Lung (tissue), 12 donors: ENCODE results near the gene TASP1. TPM values are rescaled to one million over a fixed set of nuclear protein-coding genes. Genes with fewer than 3 reads are reported as not detected.

Experiments used
- ATAC-seq: fragments of 200-7000 bp; cut with Tn5 transposase; one replicate; pipeline ENCODE4 v1.9.1; 2020; ENCODE audit warnings: moderate number of reproducible peaks; ENCODE audit not compliant: insufficient read depth, low FRiP score
- DNase-seq, 3 donors: peaks; one replicate each; pipeline ENCODE4 v3.0.0-alpha.2; 2013 to 2017
- H3K27ac ChIP-seq, 2 donors: one replicate each; pipeline ENCODE4 v1.5.1; 2013; ENCODE audit warnings: mild to moderate bottlenecking in 2 of 2, moderate library complexity in 2 of 2, control low read depth in 1 of 2, inconsistent platforms in 1 of 2, low read depth in 1 of 2, low read length in 1 of 2
- H3K27me3 ChIP-seq, 3 donors: one replicate each; pipeline ENCODE4 v1.5.1; 2013; ENCODE audit warnings: low read length in 2 of 3; ENCODE audit not compliant: control insufficient read depth in 3 of 3, insufficient read depth in 3 of 3
- H3K36me3 ChIP-seq, 4 donors: one replicate each; pipeline ENCODE4 v1.5.1; 2013; ENCODE audit warnings: low read length in 4 of 4, mild to moderate bottlenecking in 1 of 4, moderate library complexity in 1 of 4; ENCODE audit not compliant: control insufficient read depth in 4 of 4, insufficient read depth in 4 of 4
- H3K4me1 ChIP-seq, 5 donors: one replicate each; pipeline ENCODE4 v1.5.1; 2013; ENCODE audit warnings: low read length in 5 of 5, mild to moderate bottlenecking in 2 of 5, moderate library complexity in 1 of 5; ENCODE audit not compliant: control insufficient read depth in 5 of 5, insufficient read depth in 5 of 5
- H3K4me3 ChIP-seq: one replicate; pipeline ENCODE4 v1.5.1; 2013; ENCODE audit warnings: mild to moderate bottlenecking, control low read depth, moderate library complexity
- H3K9ac ChIP-seq, 2 donors: one replicate each; pipeline ENCODE4 v1.5.1; 2013; ENCODE audit warnings: low read length in 2 of 2, control low read depth in 1 of 2; ENCODE audit not compliant: insufficient read depth in 1 of 2
- H3K9me3 ChIP-seq, 4 donors: one replicate each; pipeline ENCODE4 v1.5.1; 2013; ENCODE audit warnings: low read length in 3 of 4, mild to moderate bottlenecking in 1 of 4, moderate library complexity in 1 of 4; ENCODE audit not compliant: control insufficient read depth in 4 of 4, insufficient read depth in 3 of 4
- WGBS, 2 donors: extraction: QIAGEN DNeasy Blood & Tissue Kit; methylation state at CpG; one replicate each; pipeline ENCODE4 v1.1.7; 2013; 5-methylcytosine and 5-hydroxymethylcytosine counted together
- polyA plus RNA-seq, 2 donors: library from polyadenylated mRNA; stranded (reverse); fragments of 200-250 nt; gene quantifications; one replicate each; pipeline ENCODE4 v1.2.1, GENCODE V29; 2013
- total RNA-seq, 2 donors: library from RNA; depleted of rRNA in 1 of 2; stranded (reverse); fragments of >200 nt in 1 of 2; gene quantifications; one replicate each; pipeline ENCODE4 v1.2.1, GENCODE V29; 2014 to 2021
- TF ChIP-seq, protein P1 (sequence below): IDR thresholded peaks from 2 replicates; pipeline ENCODE4 v1.5.1; 2012; ENCODE audit warnings: mild to moderate bottlenecking; ENCODE audit errors: control extremely low read depth, extremely low read depth
- donor health status: control.
- donor health status: control.
- donor health status: Bipolar disorder and iron deficiency.
- donor health status: healthy.
- donor health status: DM: yes; HTN: yes; CAD: no.

Gene TASP1
- total and polyA plus RNA-seq, 4 donors = 5.0 to 26.5 (median 11.5) TPM

DNA sequence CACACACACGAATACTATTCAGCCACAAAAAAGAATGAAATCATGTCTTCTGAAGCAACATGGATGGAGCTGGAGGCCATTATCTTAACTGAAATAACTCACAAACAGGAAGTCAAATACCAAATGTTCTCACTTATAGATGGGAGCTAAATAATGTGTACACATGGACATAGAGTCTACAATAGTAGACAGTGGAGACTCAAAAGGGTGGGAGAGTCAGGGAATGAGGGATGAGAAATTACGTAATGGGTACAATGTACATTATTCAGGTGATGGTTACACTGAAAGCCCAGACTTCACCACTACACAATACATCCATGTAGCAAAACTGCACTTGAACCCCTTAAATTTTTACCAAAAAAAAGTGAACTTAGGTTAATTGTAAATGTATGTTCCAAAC is 160.4 kb downstream of the TASP1 start:
- H3K27ac ChIP-seq = no peak overlapping the region
- H3K27me3 ChIP-seq = no peaks in the 10 kb centered on the region
- H3K9me3 ChIP-seq = no peaks in the 10 kb centered on the region
- DNase-seq (no peak), ATAC-seq (no peak)
- TF ChIP-seq, protein P1, sequence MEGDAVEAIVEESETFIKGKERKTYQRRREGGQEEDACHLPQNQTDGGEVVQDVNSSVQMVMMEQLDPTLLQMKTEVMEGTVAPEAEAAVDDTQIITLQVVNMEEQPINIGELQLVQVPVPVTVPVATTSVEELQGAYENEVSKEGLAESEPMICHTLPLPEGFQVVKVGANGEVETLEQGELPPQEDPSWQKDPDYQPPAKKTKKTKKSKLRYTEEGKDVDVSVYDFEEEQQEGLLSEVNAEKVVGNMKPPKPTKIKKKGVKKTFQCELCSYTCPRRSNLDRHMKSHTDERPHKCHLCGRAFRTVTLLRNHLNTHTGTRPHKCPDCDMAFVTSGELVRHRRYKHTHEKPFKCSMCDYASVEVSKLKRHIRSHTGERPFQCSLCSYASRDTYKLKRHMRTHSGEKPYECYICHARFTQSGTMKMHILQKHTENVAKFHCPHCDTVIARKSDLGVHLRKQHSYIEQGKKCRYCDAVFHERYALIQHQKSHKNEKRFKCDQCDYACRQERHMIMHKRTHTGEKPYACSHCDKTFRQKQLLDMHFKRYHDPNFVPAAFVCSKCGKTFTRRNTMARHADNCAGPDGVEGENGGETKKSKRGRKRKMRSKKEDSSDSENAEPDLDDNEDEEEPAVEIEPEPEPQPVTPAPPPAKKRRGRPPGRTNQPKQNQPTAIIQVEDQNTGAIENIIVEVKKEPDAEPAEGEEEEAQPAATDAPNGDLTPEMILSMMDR = no peak
- H3K9ac ChIP-seq = no peak overlapping the region
- H3K36me3 ChIP-seq = peaks cover 0 to 26% (median 10%) of the 10 kb centered on the region in 4 donors
- no peaks in the 10 kb centered on the region for H3K4me1 ChIP-seq
- WGBS, 2 donors = 97 to 98% methylated on average over 2 of the region's 2 CpGs
- no peak overlapping the region for H3K4me3 ChIP-seq

DNA sequence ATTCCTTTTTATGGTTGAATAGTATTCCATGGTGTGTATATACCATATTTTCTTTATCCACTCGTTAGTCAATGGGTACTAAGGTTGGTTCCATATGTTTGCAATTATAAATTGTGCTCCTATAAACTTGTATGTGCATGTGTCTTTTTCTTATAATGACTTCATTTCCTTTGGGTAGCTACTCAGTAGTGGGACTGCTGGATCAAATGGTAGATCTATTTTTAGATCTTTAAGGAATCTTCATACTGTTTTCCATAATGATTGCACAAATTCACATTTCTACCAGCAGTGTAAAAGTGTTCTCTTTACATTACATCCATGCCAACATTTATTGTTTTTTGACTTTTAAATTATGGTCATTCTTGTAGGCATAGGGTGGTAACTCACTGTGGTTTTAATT is 164.3 kb downstream of the TASP1 start:
- ATAC-seq (no peak), DNase-seq (no peak)
- Histone ChIP-seq H3K27ac (no peak overlapping the region), H3K4me3 (no peak overlapping the region), H3K36me3 (no peaks in the 10 kb centered on the region), H3K9me3 (no peaks in the 10 kb centered on the region), H3K27me3 (no peaks in the 10 kb centered on the region), H3K9ac (no peak overlapping the region), H3K4me1 (no peaks in the 10 kb centered on the region)
- TF ChIP-seq, protein P1 = no peak
- WGBS, 2 donors = 90 to 92% methylated on average over 1 of the region's 1 CpG

DNA sequence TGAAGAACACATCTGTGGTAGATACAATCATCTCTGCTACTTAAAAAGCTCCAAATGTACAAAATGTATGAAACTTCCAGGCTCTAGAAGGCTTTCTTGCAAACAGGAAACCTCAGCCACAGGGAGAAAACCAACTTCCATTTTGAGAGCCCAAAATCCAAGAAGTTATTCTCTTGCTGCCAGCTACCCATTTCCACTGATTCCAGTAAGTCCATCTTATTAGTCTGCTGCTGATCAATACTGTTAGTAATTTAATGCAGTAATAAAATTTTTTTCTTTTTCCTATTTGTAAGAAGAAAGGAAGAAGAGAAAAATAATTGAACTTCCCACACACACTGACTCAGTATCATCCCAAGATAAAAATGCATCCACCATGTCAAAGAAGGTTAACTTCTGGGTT is 169.5 kb downstream of the TASP1 start:
- H3K36me3 ChIP-seq = no peaks in the 10 kb centered on the region
- H3K4me1 ChIP-seq = no peaks in the 10 kb centered on the region
- no peaks in the 10 kb centered on the region for H3K9me3 ChIP-seq
- DNase-seq = no peak
- no peak overlapping the region for H3K27ac ChIP-seq
- TF ChIP-seq, protein P1 = no peak
- H3K9ac ChIP-seq = no peak overlapping the region
- no peaks in the 10 kb centered on the region for H3K27me3 ChIP-seq
- H3K4me3 ChIP-seq = no peak overlapping the region
- ATAC-seq = no peak

DNA sequence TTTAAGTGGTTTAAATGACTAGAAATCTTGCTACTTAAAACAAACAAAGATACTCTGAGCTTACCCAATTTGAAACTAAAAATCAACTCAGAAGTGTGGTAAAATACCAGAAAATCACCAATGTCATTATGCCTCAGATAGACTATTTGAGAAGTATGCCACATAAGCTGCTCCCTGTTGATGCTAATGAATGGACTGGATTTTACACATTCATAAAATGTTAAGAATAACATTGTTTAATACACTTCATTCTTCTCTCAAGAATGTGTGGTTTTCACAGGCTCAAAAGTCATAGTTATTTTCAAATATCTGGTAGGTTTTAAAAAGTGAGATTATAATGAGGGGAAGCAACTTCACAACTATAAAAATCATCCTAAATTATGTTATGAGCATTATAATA is 170.6 kb downstream of the TASP1 start:
- Histone ChIP-seq H3K27me3 (no peaks in the 10 kb centered on the region), H3K27ac (no peak overlapping the region), H3K9me3 (no peaks in the 10 kb centered on the region), H3K4me1 (peaks cover 0 to 3% (median 0%) of the 10 kb centered on the region in 5 donors), H3K4me3 (no peak overlapping the region), H3K9ac (no peak overlapping the region), H3K36me3 (no peaks in the 10 kb centered on the region)
- ATAC-seq (no peak), DNase-seq (no peak)
- TF ChIP-seq, protein P1 = no peak
